Muscle of arm (tissue), 14 donors: ENCODE results near the gene ZWINT. TPM values are rescaled to one million over a fixed set of nuclear protein-coding genes. Genes with fewer than 3 reads are reported as not detected.

Experiments used
- DNase-seq: peaks from one replicate; pipeline ENCODE4 v3.0.0-alpha.2; 2013
- long read RNA-seq, 11 donors: transcript quantifications; one replicate each; lab custom pipeline, GENCODE V29; 2026
- polyA plus RNA-seq, 12 donors: library from polyadenylated mRNA; unstranded; fragments of 120-200 nt; gene quantifications; one replicate each; pipeline ENCODE4 v1.2.1, GENCODE V29; 2013; ENCODE audit not compliant: insufficient read length in 12 of 12

ZWINT gene
- polyA plus RNA-seq: 10 to 100 TPM in 11 of 12 donors, not detected in 1; 14.8 to 60.3 (median 25.1) TPM
- long read RNA-seq, donor 1, transcript ZWINT-203 (9 exons, 1,872 nt): major isoform, 11 of 13 reads
- long read RNA-seq, donor 1, partial matches to known transcripts: 0 of 13 reads
- long read RNA-seq, donor 1, other reads (novel, unspliced or antisense): 0 of 13 reads
- long read RNA-seq, donor 2, transcript ZWINT-203 (9 exons, 1,872 nt): major isoform, 5 of 6 reads
- long read RNA-seq, donor 2, partial matches to known transcripts: 0 of 6 reads
- long read RNA-seq, donor 2, other reads (novel, unspliced or antisense): 0 of 6 reads
- long read RNA-seq, donor 3, partial matches to known transcripts: 0 of 3 reads
- long read RNA-seq, donor 3, other reads (novel, unspliced or antisense): 0 of 3 reads
- long read RNA-seq, donor 4, partial matches to known transcripts: 0 of 3 reads
- long read RNA-seq, donor 4, other reads (novel, unspliced or antisense): 0 of 3 reads
- long read RNA-seq, donor 5: 0 reads
- long read RNA-seq, donor 6, transcript ZWINT-203 (9 exons, 1,872 nt): major isoform, 5 of 5 reads
- long read RNA-seq, donor 6, partial matches to known transcripts: 0 of 5 reads
- long read RNA-seq, donor 6, other reads (novel, unspliced or antisense): 0 of 5 reads
- long read RNA-seq, donor 7, partial matches to known transcripts: 0 of 3 reads
- long read RNA-seq, donor 7, other reads (novel, unspliced or antisense): 0 of 3 reads
- long read RNA-seq, donor 8, transcript ZWINT-203 (9 exons, 1,872 nt): major isoform, 7 of 8 reads
- long read RNA-seq, donor 8, partial matches to known transcripts: 0 of 8 reads
- long read RNA-seq, donor 8, other reads (novel, unspliced or antisense): 0 of 8 reads
- long read RNA-seq, donor 9, transcript ZWINT-203 (9 exons, 1,872 nt): major isoform, 7 of 8 reads
- long read RNA-seq, donor 9, partial matches to known transcripts: 0 of 8 reads
- long read RNA-seq, donor 9, other reads (novel, unspliced or antisense): 0 of 8 reads
- long read RNA-seq, donor 10, partial matches to known transcripts: 0 of 5 reads
- long read RNA-seq, donor 10, other reads (novel, unspliced or antisense): 0 of 5 reads
- long read RNA-seq, donor 11, partial matches to known transcripts: 0 of 6 reads
- long read RNA-seq, donor 11, other reads (novel, unspliced or antisense): 0 of 6 reads

GRCh38 chr10:56360967-56361612 lies at the start of gene ZWINT:
ZWINT (minus strand) TSS chr10:56361259; CDS start chr10:56361236, 23 bp downstream.
- peak; percentile 97 for DNase-seq

- no peak for DNase-seq
Measured at GRCh38 chr10:56383806-56384205, 22.7 kb upstream of the ZWINT start.

GRCh38 chr10:56370217-56371113 lies 9.4 kb upstream of the ZWINT start:
- DNase-seq: no peak

GRCh38 chr10:56360583-56360966 lies 484 bp downstream of the ZWINT start:
- no peak for DNase-seq

- DNase-seq: no peak
Measured at GRCh38 chr10:56359837-56360236, 1.2 kb downstream of the ZWINT start.

GRCh38 chr10:56357018-56357417 lies 4.0 kb downstream of the ZWINT start:
- DNase-seq: no peak

- no peak for DNase-seq
Measured at GRCh38 chr10:56351909-56352630, 9.0 kb downstream of the ZWINT start.

GRCh38 chr10:56349611-56350010 lies 11.4 kb downstream of the ZWINT start:
- no peak for DNase-seq

GRCh38 chr10:56348101-56348500 lies 13.0 kb downstream of the ZWINT start:
- DNase-seq: no peak

GRCh38 chr10:56346845-56347415 lies 14.1 kb downstream of the ZWINT start:
- DNase-seq: no peak

- DNase-seq: no peak
Measured at GRCh38 chr10:56341612-56342011, 19.4 kb downstream of the ZWINT start.

GRCh38 chr10:56329961-56330360 lies 31.1 kb downstream of the ZWINT start:
- DNase-seq: no peak

GRCh38 chr10:56327118-56327517 lies 33.9 kb downstream of the ZWINT start:
- DNase-seq: no peak

- no peak for DNase-seq
Measured at GRCh38 chr10:56319386-56319785, 41.7 kb downstream of the ZWINT start.

- no peak for DNase-seq
Measured at GRCh38 chr10:56318816-56319215, 42.2 kb downstream of the ZWINT start.

- no peak for DNase-seq
Measured at GRCh38 chr10:56317603-56318002, 43.5 kb downstream of the ZWINT start.

- no peak for DNase-seq
Measured at GRCh38 chr10:56316603-56317002, 44.5 kb downstream of the ZWINT start.
